ENCODE results near the gene ZNF800.

Gene ZNF800

GRCh38 chr7:127322832-127323493, 69.5 kb downstream of the ZNF800 start:
- TF ChIP-seq, protein P1, sequence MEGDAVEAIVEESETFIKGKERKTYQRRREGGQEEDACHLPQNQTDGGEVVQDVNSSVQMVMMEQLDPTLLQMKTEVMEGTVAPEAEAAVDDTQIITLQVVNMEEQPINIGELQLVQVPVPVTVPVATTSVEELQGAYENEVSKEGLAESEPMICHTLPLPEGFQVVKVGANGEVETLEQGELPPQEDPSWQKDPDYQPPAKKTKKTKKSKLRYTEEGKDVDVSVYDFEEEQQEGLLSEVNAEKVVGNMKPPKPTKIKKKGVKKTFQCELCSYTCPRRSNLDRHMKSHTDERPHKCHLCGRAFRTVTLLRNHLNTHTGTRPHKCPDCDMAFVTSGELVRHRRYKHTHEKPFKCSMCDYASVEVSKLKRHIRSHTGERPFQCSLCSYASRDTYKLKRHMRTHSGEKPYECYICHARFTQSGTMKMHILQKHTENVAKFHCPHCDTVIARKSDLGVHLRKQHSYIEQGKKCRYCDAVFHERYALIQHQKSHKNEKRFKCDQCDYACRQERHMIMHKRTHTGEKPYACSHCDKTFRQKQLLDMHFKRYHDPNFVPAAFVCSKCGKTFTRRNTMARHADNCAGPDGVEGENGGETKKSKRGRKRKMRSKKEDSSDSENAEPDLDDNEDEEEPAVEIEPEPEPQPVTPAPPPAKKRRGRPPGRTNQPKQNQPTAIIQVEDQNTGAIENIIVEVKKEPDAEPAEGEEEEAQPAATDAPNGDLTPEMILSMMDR (IDR thresholded peaks at IDR 0.05) = no peak
- H3K4me1 Mint-ChIP-seq = no peaks in the 10 kb centered on the region
- H3K9me3 Mint-ChIP-seq = no peaks in the 10 kb centered on the region
- H3K36me3 Mint-ChIP-seq (ENCODE audit: low read depth) = no peaks in the 10 kb centered on the region
- no peak for DNase-seq
- no peak overlapping the region for H3K27ac Mint-ChIP-seq
- peaks cover 18% of the 10 kb centered on the region for H3K27me3 Mint-ChIP-seq (ENCODE audit: low read depth, poor library complexity)
- no peak overlapping the region for H3K4me3 Mint-ChIP-seq

DNA sequence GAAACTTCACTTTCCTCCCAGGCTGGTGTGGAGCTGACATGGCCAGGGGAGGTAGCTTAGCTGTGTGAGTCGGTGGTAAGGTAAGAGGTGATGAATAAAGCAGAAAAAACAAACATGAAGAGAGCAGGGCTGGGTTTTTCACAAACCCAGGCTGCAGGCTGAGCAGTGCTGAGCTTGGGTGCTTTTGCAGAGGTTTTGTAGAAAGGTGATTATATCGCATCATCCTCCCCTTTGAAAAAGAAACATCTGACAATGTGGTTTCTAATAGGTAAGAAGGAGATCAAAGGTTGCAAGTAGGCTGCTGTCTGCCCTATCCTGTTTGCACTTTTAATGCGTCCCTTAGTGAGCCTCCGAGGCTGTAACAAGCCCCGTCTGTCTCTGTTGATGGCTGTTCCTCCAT, 70.2 kb downstream of the ZNF800 start:
- TF ChIP-seq, protein P1 (IDR thresholded peaks at IDR 0.05) = no peak
- no peaks in the 10 kb centered on the region for H3K36me3 Mint-ChIP-seq (ENCODE audit: low read depth)
- no peak overlapping the region for H3K27ac Mint-ChIP-seq
- H3K27me3 Mint-ChIP-seq (ENCODE audit: low read depth, poor library complexity) = peaks cover 18% of the 10 kb centered on the region
- no peak overlapping the region for H3K4me3 Mint-ChIP-seq
- no peaks in the 10 kb centered on the region for H3K4me1 Mint-ChIP-seq
- H3K9me3 Mint-ChIP-seq = no peaks in the 10 kb centered on the region
- DNase-seq = no peak

GRCh38 chr7:127320974-127321373, 71.5 kb downstream of the ZNF800 start:
- TF ChIP-seq, protein P1 (IDR thresholded peaks at IDR 0.05) = no peak
- Mint-ChIP-seq H3K27ac (no peak overlapping the region), H3K36me3 (ENCODE audit: low read depth) (no peaks in the 10 kb centered on the region), H3K27me3 (ENCODE audit: low read depth, poor library complexity) (peaks cover 18% of the 10 kb centered on the region), H3K9me3 (no peaks in the 10 kb centered on the region), H3K4me1 (no peaks in the 10 kb centered on the region), H3K4me3 (no peak overlapping the region)
- no peak for DNase-seq

All from nephron progenitor cell (in vitro differentiated cells).